ENCODE data around the gene PCAT6.

PCAT6 gene

DNA sequence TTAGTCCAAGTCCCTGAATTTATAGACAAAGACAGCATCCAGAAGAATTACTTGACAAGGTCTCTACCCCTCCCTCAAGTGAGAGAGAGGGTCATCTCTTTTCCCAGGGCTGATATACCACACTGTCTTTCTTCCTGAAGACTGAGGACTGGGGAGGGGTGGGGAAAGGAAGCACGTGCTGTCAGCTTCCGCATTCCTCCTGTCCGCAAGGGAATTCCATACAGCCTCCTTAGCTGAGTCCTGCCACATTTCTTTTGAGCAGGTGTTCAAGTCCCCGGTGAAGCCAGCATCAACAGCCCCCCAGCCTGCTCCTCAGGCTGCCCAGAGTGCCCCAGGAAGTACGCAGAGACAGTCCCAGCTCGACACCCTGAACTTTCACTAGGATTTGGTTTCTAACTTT lies 34.2 kb downstream of the PCAT6 start:
- no peak overlapping the region for H3K27ac ChIP-seq
- TF ChIP-seq, protein P1, sequence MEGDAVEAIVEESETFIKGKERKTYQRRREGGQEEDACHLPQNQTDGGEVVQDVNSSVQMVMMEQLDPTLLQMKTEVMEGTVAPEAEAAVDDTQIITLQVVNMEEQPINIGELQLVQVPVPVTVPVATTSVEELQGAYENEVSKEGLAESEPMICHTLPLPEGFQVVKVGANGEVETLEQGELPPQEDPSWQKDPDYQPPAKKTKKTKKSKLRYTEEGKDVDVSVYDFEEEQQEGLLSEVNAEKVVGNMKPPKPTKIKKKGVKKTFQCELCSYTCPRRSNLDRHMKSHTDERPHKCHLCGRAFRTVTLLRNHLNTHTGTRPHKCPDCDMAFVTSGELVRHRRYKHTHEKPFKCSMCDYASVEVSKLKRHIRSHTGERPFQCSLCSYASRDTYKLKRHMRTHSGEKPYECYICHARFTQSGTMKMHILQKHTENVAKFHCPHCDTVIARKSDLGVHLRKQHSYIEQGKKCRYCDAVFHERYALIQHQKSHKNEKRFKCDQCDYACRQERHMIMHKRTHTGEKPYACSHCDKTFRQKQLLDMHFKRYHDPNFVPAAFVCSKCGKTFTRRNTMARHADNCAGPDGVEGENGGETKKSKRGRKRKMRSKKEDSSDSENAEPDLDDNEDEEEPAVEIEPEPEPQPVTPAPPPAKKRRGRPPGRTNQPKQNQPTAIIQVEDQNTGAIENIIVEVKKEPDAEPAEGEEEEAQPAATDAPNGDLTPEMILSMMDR (conservative IDR thresholded peaks at IDR 0.05; ENCODE audit: low read depth, low read length): no peak
- no peaks in the 10 kb centered on the region for H3K36me3 ChIP-seq (ENCODE audit: insufficient read depth)
- no peaks in the 10 kb centered on the region for H3K4me1 ChIP-seq (ENCODE audit: low read depth, poor library complexity, severe bottlenecking)
- no peaks in the 10 kb centered on the region for H4K20me1 ChIP-seq (ENCODE audit: insufficient read depth)
- H2AFZ ChIP-seq (ENCODE audit: low read depth): no peak overlapping the region
- H3K79me2 ChIP-seq (ENCODE audit: insufficient read depth, low read depth): no peaks in the 10 kb centered on the region
- H3K4me3 ChIP-seq (IDR thresholded peaks at IDR 0.05; ENCODE audit: insufficient read depth, low read depth, low read length): no peak overlapping the region
- no peaks in the 10 kb centered on the region for H3K27me3 ChIP-seq (ENCODE audit: insufficient read depth, low read depth)
- H3K4me2 ChIP-seq: no peak overlapping the region
- H3K9ac ChIP-seq: no peak overlapping the region

DNA sequence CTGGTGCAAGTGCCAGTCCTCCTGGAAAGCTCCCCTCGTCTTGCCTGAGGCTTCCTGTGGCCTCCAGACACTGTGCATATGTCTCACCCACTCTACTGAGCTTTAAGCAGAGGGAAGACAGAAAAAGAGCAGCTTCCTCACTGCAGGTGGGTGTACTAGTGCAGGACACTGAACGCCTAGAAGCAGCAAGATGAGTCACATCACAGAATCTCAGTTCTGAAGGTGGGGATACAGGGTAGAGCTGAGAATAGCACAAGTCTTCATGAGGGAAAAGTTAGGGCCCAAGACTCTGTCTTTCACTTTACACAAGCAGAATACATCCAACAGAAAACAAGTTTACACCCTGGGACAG lies 37.4 kb downstream of the PCAT6 start:
- Histone ChIP-seq H3K79me2 (ENCODE audit: insufficient read depth, low read depth) (no peaks in the 10 kb centered on the region), H3K4me2 (no peak overlapping the region), H4K20me1 (ENCODE audit: insufficient read depth) (no peaks in the 10 kb centered on the region)

DNA sequence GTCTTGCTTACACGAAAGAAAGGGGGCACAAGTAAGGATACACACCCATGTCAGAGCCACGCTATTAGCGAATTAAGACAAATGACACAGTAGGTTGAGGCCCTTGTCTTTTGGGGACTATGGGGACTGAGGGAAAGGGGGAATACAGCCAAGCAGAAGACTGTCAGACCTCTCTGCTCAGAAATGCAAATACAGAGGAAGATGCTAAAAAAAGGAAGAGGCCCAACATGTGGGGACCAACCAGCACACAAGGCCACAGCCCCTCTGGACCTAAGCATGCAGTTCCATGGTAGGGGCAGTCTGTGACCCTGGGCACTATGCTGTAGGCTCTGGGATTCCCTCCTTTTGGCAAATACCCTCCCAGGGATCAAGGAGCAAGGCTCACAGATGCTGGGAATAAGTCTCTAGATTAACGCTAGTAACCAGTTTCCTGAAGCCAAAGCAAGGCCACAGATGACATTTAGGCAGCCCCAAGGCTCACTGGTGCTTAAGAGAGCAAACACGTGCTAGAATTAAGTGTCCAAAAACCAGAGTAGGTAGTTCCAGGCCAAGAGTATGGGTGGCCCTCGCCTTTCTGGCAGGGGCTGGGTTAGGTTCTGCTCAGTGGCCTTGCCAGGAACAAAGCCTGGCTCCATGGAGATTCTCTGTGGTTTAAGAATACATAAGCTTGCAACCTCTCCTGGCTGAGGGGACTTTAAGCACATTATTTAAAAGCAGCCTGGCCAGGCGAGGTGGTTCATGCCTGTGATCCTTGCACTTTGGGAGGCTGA lies 40.0 kb downstream of the PCAT6 start:
- Histone ChIP-seq H3K9ac (no peak overlapping the region), H2AFZ (ENCODE audit: low read depth) (no peak overlapping the region), H3K36me3 (ENCODE audit: insufficient read depth) (no peaks in the 10 kb centered on the region), H3K27me3 (ENCODE audit: insufficient read depth, low read depth) (no peaks in the 10 kb centered on the region), H3K4me1 (ENCODE audit: low read depth, poor library complexity, severe bottlenecking) (no peaks in the 10 kb centered on the region), H3K27ac (no peak overlapping the region), H3K4me2 (no peak overlapping the region), H3K4me3 (IDR thresholded peaks at IDR 0.05; ENCODE audit: insufficient read depth, low read depth, low read length) (no peak overlapping the region), H3K79me2 (ENCODE audit: insufficient read depth, low read depth) (no peaks in the 10 kb centered on the region), H4K20me1 (ENCODE audit: insufficient read depth) (no peaks in the 10 kb centered on the region)
- TF ChIP-seq, protein P1 (conservative IDR thresholded peaks at IDR 0.05; ENCODE audit: low read depth, low read length): no peak

More for the DNA sequence above, 37.4 kb downstream of the PCAT6 start:
- Histone ChIP-seq H2AFZ (ENCODE audit: low read depth) (no peak overlapping the region), H3K27me3 (ENCODE audit: insufficient read depth, low read depth) (no peaks in the 10 kb centered on the region), H3K4me1 (ENCODE audit: low read depth, poor library complexity, severe bottlenecking) (no peaks in the 10 kb centered on the region), H3K36me3 (ENCODE audit: insufficient read depth) (no peaks in the 10 kb centered on the region), H3K27ac (no peak overlapping the region), H3K4me3 (IDR thresholded peaks at IDR 0.05; ENCODE audit: insufficient read depth, low read depth, low read length) (no peak overlapping the region), H3K9ac (no peak overlapping the region)
- TF ChIP-seq, protein P1 (conservative IDR thresholded peaks at IDR 0.05; ENCODE audit: low read depth, low read length): no peak

DNA sequence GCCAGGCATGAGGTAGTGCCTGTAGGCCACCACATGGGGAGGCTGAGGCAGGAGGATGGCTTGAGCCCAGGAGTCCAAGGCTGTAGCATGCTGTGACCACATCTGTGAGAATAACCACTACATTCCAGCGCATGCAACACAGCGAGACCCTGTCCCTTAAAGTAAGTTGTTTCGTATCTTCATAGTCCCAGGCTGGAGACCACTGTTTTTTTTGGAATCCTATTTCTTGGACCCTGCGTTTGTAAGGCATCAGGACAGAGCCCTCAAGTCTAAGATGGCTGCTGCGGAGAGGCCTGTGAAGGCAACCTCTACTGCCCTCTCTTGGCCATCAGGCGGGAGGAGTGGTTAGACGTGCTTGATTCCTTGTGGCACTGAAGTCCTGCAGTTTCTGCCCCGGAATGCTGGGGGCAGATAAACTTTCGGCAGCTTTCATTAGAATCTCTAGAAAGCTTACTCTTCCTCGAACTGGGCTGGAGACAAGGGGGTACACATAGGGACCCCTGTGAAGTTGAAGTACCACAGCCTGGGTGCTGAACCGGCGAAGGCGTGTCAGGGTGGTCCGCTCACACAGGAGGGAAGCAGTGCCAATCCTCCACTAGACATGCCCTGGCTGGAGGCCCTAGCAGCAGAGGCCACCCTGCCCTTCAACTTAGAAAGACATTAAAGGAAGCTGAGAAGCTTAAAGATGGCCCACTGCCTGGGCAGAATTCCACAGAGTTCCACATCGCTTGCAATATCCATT lies 41.6 kb downstream of the PCAT6 start:
- Histone ChIP-seq H3K4me2 (no peak overlapping the region), H2AFZ (ENCODE audit: low read depth) (no peak overlapping the region), H3K79me2 (ENCODE audit: insufficient read depth, low read depth) (no peaks in the 10 kb centered on the region), H3K27ac (no peak overlapping the region), H4K20me1 (ENCODE audit: insufficient read depth) (no peaks in the 10 kb centered on the region), H3K36me3 (ENCODE audit: insufficient read depth) (no peaks in the 10 kb centered on the region), H3K27me3 (ENCODE audit: insufficient read depth, low read depth) (no peaks in the 10 kb centered on the region), H3K4me3 (IDR thresholded peaks at IDR 0.05; ENCODE audit: insufficient read depth, low read depth, low read length) (no peak overlapping the region), H3K9ac (no peak overlapping the region), H3K4me1 (ENCODE audit: low read depth, poor library complexity, severe bottlenecking) (no peaks in the 10 kb centered on the region)
- TF ChIP-seq, protein P1 (conservative IDR thresholded peaks at IDR 0.05; ENCODE audit: low read depth, low read length): peak; percentile 27; the same call in 1 of the 2 replicates

Data from KMS-11 (cell line).